ENCODE results near the gene BMP5.

- TF ChIP-seq POLR2AphosphoS5 (IDR thresholded peaks at IDR 0.05; ENCODE audit: borderline replicate concordance, low read depth, low read length) (no peak), EZH2 (IDR thresholded peaks at IDR 0.05) (no peak)
These were observed 99.3 kb downstream of the BMP5 start for GRCh38 chr6:55776113-55776512.
